ENCODE data around the gene LRRC47. TPM values are rescaled to one million over a fixed set of nuclear protein-coding genes. Genes with fewer than 3 reads are reported as not detected.

LRRC47 gene
- total and polyA plus RNA-seq, 4 donors: 26.8 to 38.8 (median 31.3) TPM

DNA sequence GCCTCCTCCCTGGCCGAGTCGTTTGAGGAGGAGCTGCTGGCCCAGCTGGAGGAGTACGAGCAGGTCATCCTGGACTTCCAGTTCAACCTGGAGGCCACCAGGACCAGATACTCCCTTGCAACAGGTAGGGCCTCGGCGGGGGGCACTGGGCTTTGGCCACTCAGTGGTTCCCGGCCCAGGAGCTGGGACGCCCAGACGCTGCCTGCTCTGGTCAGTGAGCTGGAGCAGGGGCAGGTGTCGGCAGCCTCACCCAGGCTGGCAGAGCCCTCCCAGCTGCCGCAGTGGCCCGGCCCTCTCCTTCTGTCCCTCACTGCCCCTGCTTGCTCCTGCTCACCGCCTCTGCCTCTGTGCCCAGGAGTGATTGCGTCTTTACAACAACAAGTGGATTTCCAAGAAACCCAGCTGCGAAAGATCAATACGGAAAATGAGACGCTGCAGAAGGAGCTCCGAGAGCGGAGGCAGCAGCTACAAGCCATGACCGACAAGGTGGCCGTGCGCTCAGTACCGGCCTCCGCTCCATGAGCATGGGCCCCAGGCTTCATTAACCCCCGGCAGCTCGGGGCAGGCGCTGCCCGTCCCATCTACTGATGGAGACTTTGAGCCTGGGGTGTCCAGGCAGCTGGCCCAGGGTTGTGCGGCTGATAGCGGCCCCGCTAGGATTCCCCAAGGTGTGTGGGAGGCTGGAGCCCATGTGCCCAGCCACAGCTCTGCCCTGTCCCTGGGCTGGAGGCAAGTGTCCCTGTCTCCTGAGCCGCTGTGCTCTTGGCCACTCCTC is 32.8 kb downstream of the LRRC47 start:
- 81 to 83% methylated on average over 29 to 31 of the region's 31 CpGs for WGBS, 2 donors

GRCh38 chr1:3762873-3763228 is 33.4 kb downstream of the LRRC47 start:
- no peak for ATAC-seq (ENCODE audit: low FRiP score)
- H3K4me3 ChIP-seq (ENCODE audit: low read length in 2 of 2): no peak overlapping the region
- no peak overlapping the region for H3K27ac ChIP-seq (ENCODE audit: low read depth in 1 of 2, low read length in 2 of 2)
- intact Hi-C loops (cut with DNase I): no loop called here
- 82 to 84% methylated on average over 10 to 12 of the region's 12 CpGs for WGBS, 2 donors
- no peaks in the 10 kb centered on the region for H3K27me3 ChIP-seq (ENCODE audit: control insufficient read depth in 1 of 2, insufficient read depth in 2 of 2, low read length in 1 of 2)
- H3K9me3 ChIP-seq (ENCODE audit: control insufficient read depth, low read length): peaks cover 1% of the 10 kb centered on the region
- no peak for DNase-seq
- H3K36me3 ChIP-seq (ENCODE audit: control insufficient read depth in 1 of 2, insufficient read depth in 2 of 2, low read length in 1 of 2): no peaks in the 10 kb centered on the region
- H3K4me1 ChIP-seq (ENCODE audit: control insufficient read depth in 1 of 2, insufficient read depth in 2 of 2, low read length in 2 of 2): no peaks in the 10 kb centered on the region

More for the DNA sequence above, 32.8 kb downstream of the LRRC47 start:
- H3K27me3 ChIP-seq (ENCODE audit: control insufficient read depth in 1 of 2, insufficient read depth in 2 of 2, low read length in 1 of 2): no peaks in the 10 kb centered on the region
- DNase-seq (peak in 1 of 2 donors; percentile 65), ATAC-seq (ENCODE audit: low FRiP score) (no peak)
- intact Hi-C loops (cut with DNase I): no loop called here
- H3K4me3 ChIP-seq (ENCODE audit: low read length in 2 of 2): no peak overlapping the region
- H3K36me3 ChIP-seq (ENCODE audit: control insufficient read depth in 1 of 2, insufficient read depth in 2 of 2, low read length in 1 of 2): no peaks in the 10 kb centered on the region
- no peak overlapping the region for H3K27ac ChIP-seq (ENCODE audit: low read depth in 1 of 2, low read length in 2 of 2)
- peaks cover 1% of the 10 kb centered on the region for H3K9me3 ChIP-seq (ENCODE audit: control insufficient read depth, low read length)
- no peaks in the 10 kb centered on the region for H3K4me1 ChIP-seq (ENCODE audit: control insufficient read depth in 1 of 2, insufficient read depth in 2 of 2, low read length in 2 of 2)

- Histone ChIP-seq H3K9me3 (ENCODE audit: control insufficient read depth, low read length) (peaks cover 1% of the 10 kb centered on the region), H3K27ac (ENCODE audit: low read depth in 1 of 2, low read length in 2 of 2) (no peak overlapping the region), H3K4me1 (ENCODE audit: control insufficient read depth in 1 of 2, insufficient read depth in 2 of 2, low read length in 2 of 2) (no peaks in the 10 kb centered on the region), H3K36me3 (ENCODE audit: control insufficient read depth in 1 of 2, insufficient read depth in 2 of 2, low read length in 1 of 2) (no peaks in the 10 kb centered on the region), H3K4me3 (ENCODE audit: low read length in 2 of 2) (no peak overlapping the region), H3K27me3 (ENCODE audit: control insufficient read depth in 1 of 2, insufficient read depth in 2 of 2, low read length in 1 of 2) (no peaks in the 10 kb centered on the region)
- intact Hi-C loops (cut with DNase I): no loop called here
- 78 to 83% methylated on average over 14 to 15 of the region's 15 CpGs for WGBS, 2 donors
- no peak for DNase-seq
- no peak for ATAC-seq (ENCODE audit: low FRiP score)
Measured at GRCh38 chr1:3762151-3762872, 34.0 kb downstream of the LRRC47 start.

DNA sequence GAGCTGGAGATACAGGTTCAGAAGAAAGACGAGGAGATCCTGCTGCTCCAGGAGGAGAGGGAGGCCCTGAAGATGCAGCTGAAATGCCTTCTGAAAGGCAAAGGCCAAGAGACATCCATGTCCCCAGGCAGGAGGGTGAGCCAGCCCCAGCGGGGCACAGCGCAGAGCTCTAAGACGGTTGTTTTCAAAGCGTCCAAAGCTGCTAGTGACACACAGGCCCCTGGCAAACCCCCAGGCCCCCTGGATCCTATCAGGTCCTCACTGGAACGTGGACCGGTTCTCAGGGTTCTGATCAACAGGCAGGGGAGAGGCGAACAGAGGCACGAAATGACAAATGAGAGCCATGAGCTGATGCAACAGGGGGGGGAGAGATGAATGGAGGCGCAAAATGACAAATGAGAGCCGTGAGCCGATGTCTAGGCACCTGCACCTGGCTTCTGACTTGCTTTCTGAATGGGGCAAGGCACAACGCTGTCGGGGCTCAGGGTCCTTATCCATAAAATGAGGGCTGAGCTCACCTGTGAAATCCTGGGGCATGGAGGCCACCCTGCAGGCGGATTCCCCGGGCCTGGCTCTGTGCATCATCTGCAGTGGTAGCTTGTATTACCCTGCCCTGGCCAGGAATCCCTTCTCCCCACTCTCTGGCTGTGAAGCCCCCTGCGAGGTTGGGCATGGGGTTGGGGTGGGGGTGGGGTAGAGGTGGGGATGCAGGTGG is 34.8 kb downstream of the LRRC47 start:
- DNase-seq (no peak), ATAC-seq (ENCODE audit: low FRiP score) (no peak)
- Histone ChIP-seq H3K4me1 (ENCODE audit: control insufficient read depth in 1 of 2, insufficient read depth in 2 of 2, low read length in 2 of 2) (no peaks in the 10 kb centered on the region), H3K4me3 (ENCODE audit: low read length in 2 of 2) (no peak overlapping the region), H3K27ac (ENCODE audit: low read depth in 1 of 2, low read length in 2 of 2) (no peak overlapping the region), H3K36me3 (ENCODE audit: control insufficient read depth in 1 of 2, insufficient read depth in 2 of 2, low read length in 1 of 2) (no peaks in the 10 kb centered on the region), H3K9me3 (ENCODE audit: control insufficient read depth, low read length) (peaks cover 1% of the 10 kb centered on the region), H3K27me3 (ENCODE audit: control insufficient read depth in 1 of 2, insufficient read depth in 2 of 2, low read length in 1 of 2) (no peaks in the 10 kb centered on the region)
- 83 to 84% methylated on average over 17 of the region's 17 CpGs for WGBS, 2 donors
- intact Hi-C loops (cut with DNase I): no loop called here

GRCh38 chr1:3759796-3760195 is 36.5 kb downstream of the LRRC47 start:
- ATAC-seq (ENCODE audit: low FRiP score) (no peak), DNase-seq (no peak)
- no peaks in the 10 kb centered on the region for H3K4me1 ChIP-seq (ENCODE audit: control insufficient read depth in 1 of 2, insufficient read depth in 2 of 2, low read length in 2 of 2)
- H3K27me3 ChIP-seq (ENCODE audit: control insufficient read depth in 1 of 2, insufficient read depth in 2 of 2, low read length in 1 of 2): no peaks in the 10 kb centered on the region
- H3K4me3 ChIP-seq (ENCODE audit: low read length in 2 of 2): no peak overlapping the region
- no peak overlapping the region for H3K27ac ChIP-seq (ENCODE audit: low read depth in 1 of 2, low read length in 2 of 2)
- intact Hi-C loops (cut with DNase I): no loop called here
- H3K9me3 ChIP-seq (ENCODE audit: control insufficient read depth, low read length): peaks cover 1% of the 10 kb centered on the region
- H3K36me3 ChIP-seq (ENCODE audit: control insufficient read depth in 1 of 2, insufficient read depth in 2 of 2, low read length in 1 of 2): no peaks in the 10 kb centered on the region
- 43 to 51% methylated on average over 6 of the region's 6 CpGs for WGBS, 2 donors

- intact Hi-C loops (cut with DNase I): no loop called here
- Histone ChIP-seq H3K9me3 (ENCODE audit: control insufficient read depth, low read length) (peaks cover 1% of the 10 kb centered on the region), H3K36me3 (ENCODE audit: control insufficient read depth in 1 of 2, insufficient read depth in 2 of 2, low read length in 1 of 2) (no peaks in the 10 kb centered on the region), H3K4me3 (ENCODE audit: low read length in 2 of 2) (no peak overlapping the region), H3K27ac (ENCODE audit: low read depth in 1 of 2, low read length in 2 of 2) (no peak overlapping the region), H3K4me1 (ENCODE audit: control insufficient read depth in 1 of 2, insufficient read depth in 2 of 2, low read length in 2 of 2) (no peaks in the 10 kb centered on the region), H3K27me3 (ENCODE audit: control insufficient read depth in 1 of 2, insufficient read depth in 2 of 2, low read length in 1 of 2) (no peaks in the 10 kb centered on the region)
- ATAC-seq (ENCODE audit: low FRiP score): no peak
- DNase-seq: no peak
- 82 to 83% methylated on average over 6 of the region's 6 CpGs for whole genome bisulfite sequencing, 2 donors
Measured at GRCh38 chr1:3759164-3759563, 37.1 kb downstream of the LRRC47 start.

GRCh38 chr1:3756394-3756793 is 39.9 kb downstream of the LRRC47 start:
- DNase-seq: no peak
- Histone ChIP-seq H3K27ac (ENCODE audit: low read depth in 1 of 2, low read length in 2 of 2) (no peak overlapping the region), H3K36me3 (ENCODE audit: control insufficient read depth in 1 of 2, insufficient read depth in 2 of 2, low read length in 1 of 2) (no peaks in the 10 kb centered on the region), H3K4me3 (ENCODE audit: low read length in 2 of 2) (no peak overlapping the region), H3K4me1 (ENCODE audit: control insufficient read depth in 1 of 2, insufficient read depth in 2 of 2, low read length in 2 of 2) (no peaks in the 10 kb centered on the region), H3K27me3 (ENCODE audit: control insufficient read depth in 1 of 2, insufficient read depth in 2 of 2, low read length in 1 of 2) (no peaks in the 10 kb centered on the region), H3K9me3 (ENCODE audit: control insufficient read depth, low read length) (peaks cover 1% of the 10 kb centered on the region)
- WGBS, 2 donors: 80 to 82% methylated on average over 21 of the region's 21 CpGs
- intact Hi-C loops (cut with DNase I): no loop called here
- ATAC-seq (ENCODE audit: low FRiP score): no peak

DNA sequence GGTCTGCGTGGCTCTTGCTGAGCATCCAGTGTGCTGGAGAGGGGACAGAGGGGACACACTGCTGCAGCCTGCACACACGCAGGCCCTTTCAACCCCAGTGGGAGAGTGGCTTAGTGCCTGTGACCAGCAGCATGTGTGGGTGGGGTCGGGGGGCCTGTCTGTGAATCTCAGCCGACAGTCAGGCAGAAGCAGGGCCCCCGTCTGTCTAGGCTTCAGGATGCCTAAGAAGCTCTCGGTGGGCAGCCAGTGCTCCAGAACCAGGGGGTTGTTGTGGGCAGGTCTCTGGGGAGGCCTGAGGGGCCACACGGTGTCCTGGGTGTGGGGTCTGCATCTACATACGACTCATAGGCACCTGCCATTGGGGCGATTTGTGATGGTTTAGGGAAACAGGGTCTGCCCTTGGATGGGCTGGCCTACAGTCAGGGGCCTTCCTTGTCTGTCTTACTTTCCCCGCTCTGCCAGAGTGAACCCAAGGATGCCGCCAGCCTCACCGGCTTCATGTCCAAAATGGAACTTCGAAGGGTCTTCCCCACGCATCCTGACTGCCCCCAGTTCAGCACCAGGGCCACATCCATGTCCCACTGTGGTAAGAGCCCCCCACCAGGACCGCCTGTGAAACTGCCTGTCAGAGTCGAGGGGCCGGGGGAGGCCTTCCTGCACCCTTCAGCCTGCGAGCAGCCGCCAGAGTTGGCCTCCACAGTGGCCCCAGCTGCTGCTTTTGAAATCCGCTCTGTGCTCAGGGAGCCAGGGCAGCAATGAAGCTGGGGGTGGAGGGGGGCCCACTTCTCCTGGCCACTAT is 42.4 kb downstream of the LRRC47 start:
- H3K36me3 ChIP-seq (ENCODE audit: control insufficient read depth in 1 of 2, insufficient read depth in 2 of 2, low read length in 1 of 2): no peaks in the 10 kb centered on the region
- H3K27ac ChIP-seq (ENCODE audit: low read depth in 1 of 2, low read length in 2 of 2): no peak overlapping the region
- H3K4me1 ChIP-seq (ENCODE audit: control insufficient read depth in 1 of 2, insufficient read depth in 2 of 2, low read length in 2 of 2): no peaks in the 10 kb centered on the region
- no peaks in the 10 kb centered on the region for H3K9me3 ChIP-seq (ENCODE audit: control insufficient read depth, low read length)
- no peak overlapping the region for H3K4me3 ChIP-seq (ENCODE audit: low read length in 2 of 2)
- intact Hi-C loops (cut with DNase I): no loop called here
- WGBS, 2 donors: 83 to 87% methylated on average over 20 of the region's 20 CpGs
- no peaks in the 10 kb centered on the region for H3K27me3 ChIP-seq (ENCODE audit: control insufficient read depth in 1 of 2, insufficient read depth in 2 of 2, low read length in 1 of 2)
- DNase-seq: no peak
- no peak for ATAC-seq (ENCODE audit: low FRiP score)
